ENCODE results near the gene FSHB.

- TF ChIP-seq, protein P1, sequence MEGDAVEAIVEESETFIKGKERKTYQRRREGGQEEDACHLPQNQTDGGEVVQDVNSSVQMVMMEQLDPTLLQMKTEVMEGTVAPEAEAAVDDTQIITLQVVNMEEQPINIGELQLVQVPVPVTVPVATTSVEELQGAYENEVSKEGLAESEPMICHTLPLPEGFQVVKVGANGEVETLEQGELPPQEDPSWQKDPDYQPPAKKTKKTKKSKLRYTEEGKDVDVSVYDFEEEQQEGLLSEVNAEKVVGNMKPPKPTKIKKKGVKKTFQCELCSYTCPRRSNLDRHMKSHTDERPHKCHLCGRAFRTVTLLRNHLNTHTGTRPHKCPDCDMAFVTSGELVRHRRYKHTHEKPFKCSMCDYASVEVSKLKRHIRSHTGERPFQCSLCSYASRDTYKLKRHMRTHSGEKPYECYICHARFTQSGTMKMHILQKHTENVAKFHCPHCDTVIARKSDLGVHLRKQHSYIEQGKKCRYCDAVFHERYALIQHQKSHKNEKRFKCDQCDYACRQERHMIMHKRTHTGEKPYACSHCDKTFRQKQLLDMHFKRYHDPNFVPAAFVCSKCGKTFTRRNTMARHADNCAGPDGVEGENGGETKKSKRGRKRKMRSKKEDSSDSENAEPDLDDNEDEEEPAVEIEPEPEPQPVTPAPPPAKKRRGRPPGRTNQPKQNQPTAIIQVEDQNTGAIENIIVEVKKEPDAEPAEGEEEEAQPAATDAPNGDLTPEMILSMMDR (IDR thresholded peaks at IDR 0.05; ENCODE audit: borderline replicate concordance, extremely low read depth, low read length, poor library complexity, severe bottlenecking), result no peak
- TF ChIP-seq EZH2 (IDR thresholded peaks at IDR 0.05; ENCODE audit: borderline replicate concordance, low read depth, low read length, severe bottlenecking), result no peak
Observed at GRCh38 chr11:30216534-30216933, 14.3 kb upstream of the FSHB start.
